A549 (cell line): ENCODE measurements around the gene SLIT3. TPM values are rescaled to one million over a fixed set of nuclear protein-coding genes. Genes with fewer than 3 reads are reported as not detected.

ENCODE experiments used
- ATAC-seq, 2 experiments: fragments of 200-7000 bp in 1 of 2; fragments of >200 bp in 1 of 2; cut with Nextera tagmentation in 1 of 2; cut with Tn5 transposase in 1 of 2; 3 replicates each; pipeline versions ENCODE4 v1.8.0 to v1.9.1; 2018 to 2020; ENCODE audit warnings: mild to moderate bottlenecking in 1 of 2, moderate library complexity in 1 of 2
- CTCF ChIA-PET: fragments of 300-600 bp; sonication (Branson Sonifier 250); formaldehyde crosslinking; extraction: SDS; loops from one replicate; lab custom pipeline; 2021; ENCODE audit warnings: antibody characterized with exemption, inconsistent platforms; lab: Yijun Ruan, JAX
- POLR2A ChIA-PET: fragments of 350-600 bp; formaldehyde crosslinking; extraction: SDS; loops from one replicate; lab custom pipeline; 2021; ENCODE audit warnings: antibody characterized with exemption, inconsistent platforms; lab: Yijun Ruan, JAX
- DNase-seq, 2 experiments: peaks; one replicate each; pipeline versions ENCODE4 v3.0.0 to v3.0.0-alpha.2; 2011 to 2016; ENCODE audit warnings: low read depth in 1 of 2, low spot score in 1 of 2
- FAIRE-seq: peaks from 2 replicates; lab custom pipeline; 2011; peaks lifted over from hg19 to GRCh38; lab: Jason Lieb, UNC
- H3K27ac ChIP-seq, 2 experiments: fragments of >200 bp; sonication (Bioruptor Twin); formaldehyde crosslinking; 3 replicates each; pipeline ENCODE4 v1.5.1; 2016 to 2017
- H3K4me1 ChIP-seq: fragments of >200 bp; sonication (Bioruptor Twin); formaldehyde crosslinking; 3 replicates; pipeline ENCODE4 v1.6.1; 2016
- H3K4me2 ChIP-seq: fragments of >200 bp; sonication (Bioruptor Twin); formaldehyde crosslinking; 3 replicates; pipeline ENCODE4 v1.6.1; 2016
- H3K4me3 ChIP-seq: fragments of >200 bp; sonication (Bioruptor Twin); formaldehyde crosslinking; 3 replicates; pipeline ENCODE4 v1.5.1; 2016
- H3K9me3 ChIP-seq: fragments of >200 bp; sonication (Bioruptor Twin); formaldehyde crosslinking; 3 replicates; pipeline ENCODE4 v1.6.1; 2016
- ATOH8 ChIP-seq: fragments of 250-450 bp; sonication (Bioruptor Pico); IDR thresholded peaks from 2 replicates; pipeline ENCODE4 v1.5.0; 2020; ENCODE audit warnings: low read depth, mild to moderate bottlenecking, moderate library complexity
- BCL3 ChIP-seq: fragments of >200 bp; sonication (Bioruptor Twin); formaldehyde crosslinking; IDR thresholded peaks from 3 replicates; pipeline ENCODE4 v1.6.1; 2016
- CBX2 ChIP-seq: fragments of 200-600 bp; sonication (generic); IDR thresholded peaks from 2 replicates; pipeline ENCODE4 v1.6.1; 2016; ENCODE audit warnings: low read depth, mild to moderate bottlenecking, borderline replicate concordance
- CEBPB ChIP-seq, 2 experiments: fragments of >200 bp in 1 of 2; sonication (Bioruptor Twin) in 1 of 2; formaldehyde crosslinking in 1 of 2; IDR thresholded peaks; 2 replicates each; pipeline ENCODE4 v1.6.1; 2012 to 2016
- E2F6 ChIP-seq: IDR thresholded peaks from 2 replicates; pipeline ENCODE4 v1.6.1; 2012; ENCODE audit warnings: low read depth, borderline replicate concordance
- EHMT2 ChIP-seq: fragments of 200-600 bp; sonication (generic); IDR thresholded peaks from 2 replicates; pipeline ENCODE4 v1.6.1; 2016; ENCODE audit warnings: antibody characterized with exemption, low read depth, mild to moderate bottlenecking, moderate library complexity
- ESRRA ChIP-seq: fragments of 150-350 bp; IDR thresholded peaks from 2 replicates; pipeline ENCODE4 v1.6.1; 2014; ENCODE audit warnings: mild to moderate bottlenecking, low read length, borderline replicate concordance
- FOSL2 ChIP-seq, 2 experiments: fragments of 450-650 bp in 1 of 2; fragments of >200 bp in 1 of 2; sonication (Bioruptor Twin) in 1 of 2; formaldehyde crosslinking; IDR thresholded peaks; 2 replicates each; pipeline versions ENCODE4 v1.5.0 to v1.6.1; 2016 to 2020; ENCODE audit warnings: mild to moderate bottlenecking in 1 of 2, moderate library complexity in 1 of 2
- HDAC2 ChIP-seq: fragments of 200-600 bp; sonication (generic); IDR thresholded peaks from 2 replicates; pipeline ENCODE4 v1.6.1; 2016
- HEYL ChIP-seq: fragments of 250-450 bp; sonication (Bioruptor Pico); IDR thresholded peaks from 2 replicates; pipeline ENCODE4 v1.8.0; 2021; ENCODE audit warnings: mild to moderate bottlenecking, moderate library complexity
- HOXA7 ChIP-seq: fragments of 250-450 bp; sonication (Bioruptor Pico); IDR thresholded peaks from 2 replicates; pipeline ENCODE4 v1.5.0; 2020; ENCODE audit warnings: mild to moderate bottlenecking, moderate library complexity
- HOXB13 ChIP-seq: fragments of 250-450 bp; sonication (Bioruptor Pico); IDR thresholded peaks from 2 replicates; pipeline ENCODE4 v1.5.0; 2020; ENCODE audit warnings: low read depth, mild to moderate bottlenecking, moderate library complexity
- JUNB ChIP-seq: fragments of >200 bp; sonication (Bioruptor Twin); formaldehyde crosslinking; IDR thresholded peaks from 2 replicates; pipeline ENCODE4 v1.6.1; 2016
- KDM1A ChIP-seq: fragments of 200-600 bp; sonication (generic); IDR thresholded peaks from 2 replicates; pipeline ENCODE4 v1.6.1; 2016; ENCODE audit warnings: low read depth, mild to moderate bottlenecking
- KDM5A ChIP-seq: fragments of 200-600 bp; sonication (generic); IDR thresholded peaks from 2 replicates; pipeline ENCODE4 v1.6.1; 2016; ENCODE audit warnings: antibody characterized with exemption, mild to moderate bottlenecking
- MAFK ChIP-seq: fragments of 450-650 bp; IDR thresholded peaks from 2 replicates; pipeline ENCODE4 v1.6.1; 2014; ENCODE audit not compliant: partially characterized antibody
- NR3C1 ChIP-seq: fragments of >200 bp; sonication (Bioruptor Twin); formaldehyde crosslinking; IDR thresholded peaks from 3 replicates; pipeline ENCODE4 v1.6.1; 2017
- PBX3 ChIP-seq: IDR thresholded peaks from 2 replicates; pipeline ENCODE4 v1.6.1; 2012
- POLR2A ChIP-seq: IDR thresholded peaks from 2 replicates; pipeline ENCODE4 v1.6.1; 2012; ENCODE audit warnings: mild to moderate bottlenecking, low read length
- RFX5 ChIP-seq: fragments of 450-650 bp; IDR thresholded peaks from 2 replicates; pipeline ENCODE4 v1.7.1; 2014; ENCODE audit warnings: antibody characterized with exemption, mild to moderate bottlenecking, moderate library complexity
- RNF2 ChIP-seq: fragments of 200-600 bp; sonication (generic); IDR thresholded peaks from 2 replicates; pipeline ENCODE4 v1.6.1; 2016; ENCODE audit warnings: low read depth, mild to moderate bottlenecking, antibody characterized with exemption, moderate library complexity, borderline replicate concordance
- SMC3 ChIP-seq: fragments of >200 bp; sonication (Bioruptor Twin); formaldehyde crosslinking; IDR thresholded peaks from 3 replicates; pipeline ENCODE4 v1.6.1; 2018; ENCODE audit warnings: inconsistent platforms
- SREBF2 ChIP-seq: fragments of 450-650 bp; IDR thresholded peaks from 2 replicates; pipeline ENCODE4 v1.6.1; 2014; ENCODE audit warnings: mild to moderate bottlenecking, moderate library complexity
- TP53 ChIP-seq: fragments of 250-450 bp; sonication (Bioruptor Pico); IDR thresholded peaks from 2 replicates; pipeline ENCODE4 v1.5.0; 2021; ENCODE audit warnings: mild to moderate bottlenecking, moderate library complexity
- USF2 ChIP-seq: fragments of 450-650 bp; IDR thresholded peaks from 2 replicates; pipeline ENCODE4 v1.6.1; 2014; ENCODE audit warnings: antibody characterized with exemption
- ZFP36 ChIP-seq: fragments of 450-650 bp; IDR thresholded peaks from 2 replicates; pipeline ENCODE4 v1.6.1; 2014; ENCODE audit warnings: borderline replicate concordance; ENCODE audit not compliant: partially characterized antibody
- ZNF302 ChIP-seq: fragments of 250-450 bp; sonication (Bioruptor Pico); IDR thresholded peaks from 2 replicates; pipeline ENCODE4 v1.9.0; 2021; ENCODE audit warnings: inconsistent platforms, mild to moderate bottlenecking, moderate library complexity
- ZSCAN20 ChIP-seq: fragments of 250-450 bp; sonication (Bioruptor Pico); IDR thresholded peaks from 2 replicates; pipeline ENCODE4 v1.8.0; 2022; ENCODE audit warnings: mild to moderate bottlenecking, moderate library complexity
- WGBS: methylation state at CpG from one replicate; pipeline ENCODE4 v1.1.6; 2017; ENCODE audit errors: missing lambda C conversion rate; 5-methylcytosine and 5-hydroxymethylcytosine counted together
- polyA plus RNA-seq, 4 experiments: library from polyadenylated mRNA; depleted of rRNA in 3 of 4; stranded (reverse); fragments of >200 nt; fragmentation: RNase III in 1 of 4; extraction: RNeasy Plus Mini Kit Qiagen cat#74134 plus additional on column Dnase treatment in 1 of 4; gene quantifications; 2 replicates in 3 of 4; 3 replicates in 1 of 4; pipeline ENCODE4 v1.2.3, GENCODE V29; 2011 to 2017

Gene SLIT3
- polyA plus RNA-seq, 2 of the 4 experiments (the other 2 are of a cell fraction): 12.7 to 22.9 TPM

- no peak for ATAC-seq
- WGBS: 71% methylated on average over 3 of the region's 3 CpGs
- no peak overlapping the region for H3K4me2 ChIP-seq
- CTCF ChIA-PET: no interaction called here
- no peak for FAIRE-seq
- TF ChIP-seq USF2 (no peak), FOSL2 (IDR thresholded peaks at IDR 0.05) (no peak), FOSL2 (CRISPR knock-in tag; IDR thresholded peaks at IDR 0.05) (no peak), MAFK (no peak), PBX3 (no peak)
- TF ChIP-seq, all 56 proteins: peak for 0
- Histone ChIP-seq H3K27ac (no peak overlapping the region), H3K9me3 (no peaks in the 10 kb centered on the region), H3K4me3 (no peak overlapping the region), H3K4me1 (no peaks in the 10 kb centered on the region)
- no peak for DNase-seq
- POLR2A ChIA-PET: no interaction called here
Observed at GRCh38 chr5:168964182-168964581, 336.8 kb downstream of the SLIT3 start.

- Histone ChIP-seq H3K27ac (no peak overlapping the region), H3K4me1 (no peaks in the 10 kb centered on the region), H3K4me2 (no peak overlapping the region), H3K4me3 (no peak overlapping the region), H3K9me3 (no peaks in the 10 kb centered on the region)
- FAIRE-seq: no peak
- ChIA-PET CTCF (interaction anchor here (1.1 kb wide), 1 partner anchor 256 kb away, joined by 3 read pairs; no protein-coding TSS in a partner anchor), POLR2A (no interaction called here)
- ATAC-seq: no peak
- WGBS: 91% methylated on average over 4 of the region's 4 CpGs
- no peak for DNase-seq
- no peak for TF ChIP-seq CEBPB (IDR thresholded peaks at IDR 0.05)
- TF ChIP-seq HOXB13 (CRISPR knock-in tag): no peak
- TF ChIP-seq TP53 (CRISPR knock-in tag): no peak
- TF ChIP-seq NR3C1: no peak
- TF ChIP-seq HEYL: no peak
- TF ChIP-seq HDAC2: no peak
- TF ChIP-seq KDM5A: no peak
- TF ChIP-seq RNF2: no peak
- TF ChIP-seq EHMT2: no peak
- TF ChIP-seq SREBF2: no peak
- TF ChIP-seq KDM1A: no peak
- no peak for TF ChIP-seq ESRRA
- TF ChIP-seq ZFP36: no peak
- no peak for TF ChIP-seq ZNF302
- no peak for TF ChIP-seq E2F6
- TF ChIP-seq HOXA7 (CRISPR knock-in tag): no peak
- TF ChIP-seq JUNB: no peak
Observed at GRCh38 chr5:168962306-168962705, 338.6 kb downstream of the SLIT3 start.

- TF ChIP-seq CBX2 (no peak), NR3C1 (no peak), RFX5 (no peak), PBX3 (no peak), BCL3 (no peak), SMC3 (no peak), POLR2A (no peak), ZFP36 (no peak), ZSCAN20 (CRISPR knock-in tag) (no peak), EHMT2 (no peak), HEYL (no peak), ATOH8 (CRISPR knock-in tag) (no peak)
- no peak overlapping the region for H3K4me2 ChIP-seq
- ChIA-PET POLR2A (no interaction called here), CTCF (interaction anchor here (1.3 kb wide), 1 partner anchor 255 kb away, joined by 3 read pairs; no protein-coding TSS in a partner anchor)
- H3K4me1 ChIP-seq: no peaks in the 10 kb centered on the region
- H3K27ac ChIP-seq: no peak overlapping the region
- DNase-seq: no peak
- no peak for FAIRE-seq
- no peaks in the 10 kb centered on the region for H3K9me3 ChIP-seq
- H3K4me3 ChIP-seq: no peak overlapping the region
- ATAC-seq: no peak
- 76% methylated on average over 3 of the region's 3 CpGs for WGBS
Observed at GRCh38 chr5:168961681-168962080, 339.3 kb downstream of the SLIT3 start.
